HG03520 (cell line): ENCODE results near the gene PROX1.

ENCODE experiments used
- ATAC-seq: cut with Tn5 transposase; IDR thresholded peaks from one replicate; pipeline ENCODE4 v1.9.1; 2021; ENCODE audit warnings: mild to moderate bottlenecking, moderate library complexity; ENCODE audit not compliant: unreplicated experiment

Gene PROX1

DNA sequence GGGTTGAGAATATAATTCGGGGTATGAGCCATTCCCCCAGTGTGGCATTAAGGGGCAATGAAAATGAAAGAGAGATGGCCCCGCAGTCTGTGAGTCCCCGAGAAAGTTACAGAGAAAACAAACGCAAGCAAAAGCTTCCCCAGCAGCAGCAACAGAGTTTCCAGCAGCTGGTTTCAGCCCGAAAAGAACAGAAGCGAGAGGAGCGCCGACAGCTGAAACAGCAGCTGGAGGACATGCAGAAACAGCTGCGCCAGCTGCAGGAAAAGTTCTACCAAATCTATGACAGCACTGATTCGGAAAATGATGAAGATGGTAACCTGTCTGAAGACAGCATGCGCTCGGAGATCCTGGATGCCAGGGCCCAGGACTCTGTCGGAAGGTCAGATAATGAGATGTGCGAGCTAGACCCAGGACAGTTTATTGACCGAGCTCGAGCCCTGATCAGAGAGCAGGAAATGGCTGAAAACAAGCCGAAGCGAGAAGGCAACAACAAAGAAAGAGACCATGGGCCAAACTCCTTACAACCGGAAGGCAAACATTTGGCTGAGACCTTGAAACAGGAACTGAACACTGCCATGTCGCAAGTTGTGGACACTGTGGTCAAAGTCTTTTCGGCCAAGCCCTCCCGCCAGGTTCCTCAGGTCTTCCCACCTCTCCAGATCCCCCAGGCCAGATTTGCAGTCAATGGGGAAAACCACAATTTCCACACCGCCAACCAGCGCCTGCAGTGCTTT is 9.4 kb downstream of the PROX1 start:
- ATAC-seq, result no peak

DNA sequence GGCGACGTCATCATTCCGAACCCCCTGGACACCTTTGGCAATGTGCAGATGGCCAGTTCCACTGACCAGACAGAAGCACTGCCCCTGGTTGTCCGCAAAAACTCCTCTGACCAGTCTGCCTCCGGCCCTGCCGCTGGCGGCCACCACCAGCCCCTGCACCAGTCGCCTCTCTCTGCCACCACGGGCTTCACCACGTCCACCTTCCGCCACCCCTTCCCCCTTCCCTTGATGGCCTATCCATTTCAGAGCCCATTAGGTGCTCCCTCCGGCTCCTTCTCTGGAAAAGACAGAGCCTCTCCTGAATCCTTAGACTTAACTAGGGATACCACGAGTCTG is 10.0 kb downstream of the PROX1 start:
- ATAC-seq, result no peak

DNA sequence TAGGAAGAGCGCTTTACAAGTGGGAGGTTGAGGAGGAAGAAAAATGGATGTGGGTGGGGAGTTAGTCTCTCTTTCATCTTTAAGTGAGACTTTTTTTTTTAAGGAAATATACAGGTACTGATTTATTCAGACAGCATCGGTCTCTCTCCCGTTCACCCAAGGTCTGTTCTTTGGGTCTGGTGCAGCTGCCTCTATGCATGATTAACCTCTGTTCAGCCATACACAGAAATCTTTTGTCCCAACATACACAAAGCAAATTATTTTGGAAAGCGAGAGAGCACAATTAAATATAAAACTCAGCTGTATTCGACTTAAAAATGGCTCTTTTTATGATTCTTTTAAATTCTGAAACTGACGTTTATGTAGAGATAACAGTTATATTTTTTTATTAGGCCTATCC is 11.0 kb downstream of the PROX1 start:
- ATAC-seq, result no peak

DNA sequence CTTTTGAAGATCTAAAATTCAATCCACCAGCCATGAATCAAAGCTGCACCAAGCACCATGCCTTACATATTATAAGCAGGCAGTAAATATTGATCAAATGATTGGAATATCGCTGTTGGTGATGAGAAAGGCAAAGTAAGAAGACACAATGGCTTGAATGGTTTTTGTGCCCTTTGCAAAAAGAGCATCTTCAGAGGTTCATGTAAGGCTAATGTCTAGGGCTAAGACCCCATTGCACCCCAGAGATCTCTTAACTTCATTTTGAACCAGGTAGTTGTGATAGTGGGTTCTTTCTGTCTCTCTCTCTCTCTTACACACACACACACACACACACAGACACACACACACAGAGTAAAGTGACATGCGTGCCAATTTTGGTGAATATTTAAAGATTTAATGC is 12.0 kb downstream of the PROX1 start:
- ATAC-seq, result no peak

DNA sequence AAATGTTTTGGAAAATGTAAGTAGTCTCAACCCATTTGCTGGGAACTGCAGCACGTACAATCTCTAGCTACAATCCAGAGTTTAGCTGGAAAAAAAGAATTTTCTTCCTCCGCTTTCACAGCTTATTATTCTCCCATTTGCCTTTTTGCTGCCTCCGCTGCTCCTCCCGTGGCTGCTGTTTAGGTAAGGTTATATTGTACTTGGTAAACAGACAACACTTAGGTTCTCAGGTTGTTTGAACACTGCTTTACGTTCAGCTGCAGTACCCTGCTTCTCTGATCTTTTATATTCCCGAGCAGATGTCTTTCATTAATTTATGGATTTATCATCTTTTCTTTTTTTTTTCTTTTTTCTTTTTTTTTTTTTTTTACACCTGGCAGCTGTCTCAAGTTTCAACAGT is 14.3 kb downstream of the PROX1 start:
- no peak for ATAC-seq

DNA sequence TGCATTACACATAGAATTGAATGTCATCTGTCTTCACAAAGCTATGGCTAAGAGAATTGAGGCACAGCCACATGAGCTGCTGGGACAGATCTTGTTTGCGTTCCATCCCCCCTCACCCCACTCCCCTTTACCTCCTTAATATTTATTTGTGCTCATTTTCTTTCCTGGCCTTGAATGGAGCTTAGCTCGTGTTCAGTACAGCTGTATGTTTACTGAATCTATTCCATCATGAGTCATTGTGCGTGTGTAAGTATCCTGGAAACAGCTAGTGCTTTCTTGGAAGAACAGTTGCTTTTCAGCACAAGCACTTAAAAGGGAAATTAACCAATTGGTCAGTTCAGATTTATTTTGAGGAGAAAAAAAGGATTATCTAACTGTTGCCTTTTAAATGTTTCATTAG is 14.7 kb downstream of the PROX1 start:
- no peak for ATAC-seq

DNA sequence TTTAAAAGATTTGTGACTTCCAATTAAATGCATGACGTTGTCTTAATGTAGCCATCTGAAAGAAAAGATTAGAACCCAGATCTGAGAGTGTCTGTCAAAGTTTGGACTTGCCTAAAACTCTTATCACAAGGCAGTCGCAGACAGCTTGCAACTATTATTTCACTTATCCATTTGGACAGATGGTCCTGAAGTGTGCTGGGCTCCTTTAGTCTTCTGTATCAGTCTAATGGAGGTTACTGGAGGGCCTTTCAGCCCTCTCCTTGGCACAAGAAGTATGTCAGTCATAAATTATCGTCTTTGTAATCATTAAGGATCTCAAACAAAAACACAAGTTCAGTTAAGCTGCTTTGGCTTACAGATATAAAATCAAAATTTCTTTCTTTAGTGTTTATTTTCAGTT is 15.5 kb downstream of the PROX1 start:
- ATAC-seq, result no peak

DNA sequence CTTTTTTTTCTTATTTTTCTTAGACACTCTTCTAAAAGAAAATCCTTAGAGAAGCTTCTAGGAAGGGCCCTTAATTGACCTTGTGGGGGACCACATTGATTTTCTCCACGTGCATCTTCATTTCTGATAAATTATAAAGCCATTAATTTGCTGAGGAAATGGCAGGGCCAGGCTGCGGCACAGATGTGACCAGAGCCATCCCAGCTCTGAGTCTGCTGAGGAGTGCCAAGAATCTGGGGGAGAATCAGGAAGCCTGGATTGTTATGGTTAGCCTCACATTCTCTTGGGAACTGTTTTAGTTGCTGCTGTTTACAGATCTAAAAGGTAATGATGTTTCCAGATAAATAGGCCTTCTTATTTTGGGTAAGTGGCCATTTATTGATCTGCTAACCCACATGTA is 16.2 kb downstream of the PROX1 start:
- no peak for ATAC-seq

DNA sequence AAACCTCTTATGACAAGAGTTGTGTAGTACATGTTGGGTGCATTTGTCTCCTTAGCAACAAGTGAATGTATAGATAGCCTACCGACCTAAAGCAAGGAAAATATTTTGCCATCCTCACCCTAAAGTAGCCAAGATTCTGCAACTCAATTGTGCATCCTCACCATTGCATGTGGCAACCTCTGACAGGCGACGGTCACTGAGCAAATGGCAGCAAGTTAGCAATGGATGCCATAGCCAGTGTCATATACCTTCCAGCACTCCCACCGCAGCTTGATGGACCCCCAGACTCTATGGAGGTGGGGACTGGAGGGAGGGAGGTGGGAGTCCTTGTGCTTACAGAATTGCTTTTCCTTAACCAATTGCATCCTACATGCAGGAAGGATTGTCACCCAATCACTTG is 17.0 kb downstream of the PROX1 start:
- ATAC-seq, result no peak

DNA sequence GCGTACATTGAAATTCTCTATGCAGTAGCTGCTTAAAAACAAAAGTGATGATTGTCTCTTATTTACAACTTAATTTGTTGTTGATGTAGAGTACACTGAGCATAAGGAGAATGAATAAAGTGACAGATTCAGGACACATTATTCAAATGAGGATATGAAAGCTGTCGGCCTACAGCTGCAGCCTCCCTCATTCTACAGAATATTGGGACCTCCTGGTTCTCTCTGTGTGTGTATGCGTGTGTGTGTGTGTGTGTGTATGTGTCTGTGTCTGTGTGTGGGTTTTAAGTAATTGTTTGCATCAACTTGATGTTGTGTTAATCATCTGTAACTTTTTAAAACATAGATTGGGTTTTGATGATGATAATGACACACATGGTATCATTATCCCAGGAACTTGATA is 17.9 kb downstream of the PROX1 start:
- ATAC-seq, result no peak

DNA sequence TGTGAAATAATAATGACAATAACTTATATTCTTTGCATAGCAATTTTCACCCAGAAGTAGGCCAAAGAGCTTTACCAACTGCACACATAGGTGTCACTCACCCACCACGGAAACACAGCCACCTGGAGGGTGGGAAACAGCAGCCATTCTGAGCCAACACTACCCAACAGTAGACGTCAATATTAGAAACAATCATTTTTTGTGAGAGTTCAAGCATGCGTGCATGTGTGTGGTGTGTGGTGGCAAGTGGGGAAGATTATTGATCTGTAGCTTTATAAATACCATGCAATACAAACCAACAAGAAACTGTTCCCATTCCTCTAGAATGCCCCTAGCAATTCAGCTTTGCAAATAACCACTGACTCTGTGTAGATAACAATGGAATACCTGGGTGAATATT is 19.1 kb downstream of the PROX1 start:
- no peak for ATAC-seq

DNA sequence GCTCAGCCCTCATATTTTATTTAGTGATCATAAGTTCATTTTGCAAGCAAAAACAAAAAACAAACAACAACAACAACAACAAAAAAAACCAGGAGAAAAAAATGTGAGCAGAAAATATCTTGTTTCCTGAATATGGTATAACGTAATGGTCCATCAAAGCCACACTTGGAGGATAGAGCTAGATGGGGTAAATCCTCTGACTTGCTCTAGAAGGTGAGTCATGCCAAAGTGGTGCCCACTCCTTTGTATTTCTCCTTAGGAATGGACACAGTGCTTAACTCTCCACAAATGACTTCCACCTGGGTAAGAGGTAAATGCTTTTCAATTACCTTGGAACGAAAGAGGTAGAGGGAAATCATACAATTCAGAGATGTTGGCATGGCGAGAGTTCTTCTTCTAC is 20.6 kb downstream of the PROX1 start:
- ATAC-seq, result no peak

DNA sequence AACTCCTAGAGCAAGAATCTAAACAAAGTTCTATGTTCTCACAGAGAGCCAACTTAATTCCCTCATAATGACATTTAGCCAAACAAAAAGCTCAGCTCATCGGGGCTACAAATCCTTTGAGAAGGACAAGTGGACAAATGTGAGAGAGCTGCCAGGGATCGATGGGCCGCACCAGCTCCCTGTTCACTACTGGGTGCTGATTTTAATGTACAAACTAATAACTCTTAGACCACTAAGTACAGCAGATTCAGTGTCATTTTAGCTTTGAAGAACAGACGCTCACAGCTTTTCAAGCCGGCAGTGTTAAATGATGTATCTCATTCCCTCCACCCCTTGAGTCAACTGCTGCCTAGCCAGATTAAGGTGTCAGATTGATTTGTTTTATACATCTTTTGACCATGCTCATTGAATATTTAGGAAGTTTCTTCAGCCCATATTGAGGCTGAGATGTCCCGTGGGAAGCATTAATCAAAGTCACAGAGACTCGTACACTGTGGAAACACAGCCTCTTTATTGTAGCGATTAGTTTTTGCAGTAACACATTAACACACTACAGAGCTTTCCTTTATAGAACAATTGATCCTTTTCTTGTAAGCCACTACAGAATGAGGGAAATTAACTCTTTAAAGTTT is 21.1 kb downstream of the PROX1 start:
- ATAC-seq, result no peak

DNA sequence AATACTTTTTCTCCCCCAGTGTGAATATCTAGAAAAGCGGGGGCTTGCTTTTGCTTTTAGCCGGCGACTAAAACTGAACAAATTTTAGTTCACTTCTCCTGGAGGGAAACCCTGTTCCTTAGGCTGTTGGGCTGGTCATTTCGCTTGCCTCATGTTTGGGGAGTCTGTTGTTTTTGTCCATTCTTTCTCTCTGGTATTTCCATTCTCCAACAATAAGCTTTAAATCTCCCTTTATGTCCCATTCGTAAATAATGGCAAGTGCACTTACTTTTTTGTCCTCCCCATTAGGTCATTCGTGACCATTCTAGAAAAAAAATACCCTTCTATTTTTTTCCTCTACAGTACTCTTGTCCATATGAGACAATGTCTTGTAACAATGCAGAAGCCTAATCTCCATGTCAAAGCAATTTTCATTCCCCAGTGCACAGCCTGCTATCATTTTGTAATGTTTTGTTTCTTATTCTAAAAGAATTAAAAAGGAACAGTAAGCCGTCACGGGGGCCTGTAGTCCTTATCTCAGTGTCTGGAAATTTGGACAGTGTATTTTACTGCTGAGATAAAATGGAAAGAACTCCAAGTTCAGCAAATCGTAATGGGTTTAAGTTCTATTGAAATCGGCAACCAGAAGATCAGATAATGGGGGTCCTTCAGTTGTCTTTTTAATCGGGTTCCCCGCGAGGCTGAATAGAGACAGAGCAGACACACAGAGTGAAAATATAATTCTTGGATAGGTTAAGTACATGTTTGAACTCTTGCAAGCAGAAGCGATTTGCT is 21.8 kb downstream of the PROX1 start:
- ATAC-seq, result no peak

DNA sequence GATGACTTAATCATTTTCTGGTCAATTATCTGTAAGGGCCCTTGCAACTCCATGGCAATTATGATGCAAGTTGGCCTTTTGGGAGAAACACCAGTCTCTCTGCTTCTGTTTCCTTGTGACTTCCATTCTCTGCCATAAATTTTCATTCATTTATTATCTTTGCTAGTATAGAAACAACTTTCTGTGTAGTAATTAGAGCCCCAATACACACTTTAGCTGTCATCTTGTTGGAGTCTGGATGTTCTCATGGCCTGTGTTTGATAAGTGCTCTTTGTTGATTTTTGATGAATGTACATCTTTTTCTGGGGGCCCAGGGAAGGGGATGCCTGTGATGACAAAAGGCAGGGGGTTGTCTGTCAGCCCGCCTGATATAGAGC is 22.4 kb downstream of the PROX1 start:
- no peak for ATAC-seq

DNA sequence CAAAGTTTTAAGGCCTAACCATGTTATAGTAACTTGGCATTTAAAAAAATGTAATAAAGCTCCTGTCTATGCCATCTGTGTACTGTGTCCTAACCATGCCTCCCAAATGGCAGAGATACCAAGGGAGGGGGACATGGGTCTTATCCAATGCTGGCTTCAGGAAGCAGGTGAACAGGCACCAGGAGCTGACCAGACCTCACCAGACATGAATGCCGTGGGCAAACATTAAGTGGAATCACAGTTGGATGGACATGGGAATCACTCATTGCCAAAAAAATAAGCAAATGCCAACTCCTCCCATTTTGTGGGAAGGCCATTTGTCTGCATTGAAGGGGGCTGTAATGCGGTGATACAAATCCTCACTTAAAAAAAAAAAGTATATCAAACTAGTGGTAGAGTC is 22.9 kb downstream of the PROX1 start:
- no peak for ATAC-seq

DNA sequence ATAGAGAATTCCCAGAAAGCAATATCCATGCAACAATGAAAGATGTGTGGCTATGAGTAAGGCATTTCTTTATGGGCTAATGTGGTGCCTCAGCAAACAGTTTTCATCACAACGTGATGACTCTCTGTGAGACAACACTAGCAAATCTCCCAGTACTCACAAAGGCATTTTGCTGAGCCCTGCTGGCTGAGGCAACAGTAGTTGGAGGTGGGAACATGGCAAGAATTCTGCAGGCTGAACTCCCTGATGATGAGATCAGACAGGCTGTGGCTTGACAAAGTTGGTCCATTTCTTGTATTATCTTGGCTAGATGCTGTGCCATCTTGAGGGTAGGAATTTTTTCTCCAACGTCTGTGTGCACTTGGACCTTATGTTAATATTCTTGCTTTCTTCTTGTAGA is 24.6 kb downstream of the PROX1 start:
- ATAC-seq, result no peak

DNA sequence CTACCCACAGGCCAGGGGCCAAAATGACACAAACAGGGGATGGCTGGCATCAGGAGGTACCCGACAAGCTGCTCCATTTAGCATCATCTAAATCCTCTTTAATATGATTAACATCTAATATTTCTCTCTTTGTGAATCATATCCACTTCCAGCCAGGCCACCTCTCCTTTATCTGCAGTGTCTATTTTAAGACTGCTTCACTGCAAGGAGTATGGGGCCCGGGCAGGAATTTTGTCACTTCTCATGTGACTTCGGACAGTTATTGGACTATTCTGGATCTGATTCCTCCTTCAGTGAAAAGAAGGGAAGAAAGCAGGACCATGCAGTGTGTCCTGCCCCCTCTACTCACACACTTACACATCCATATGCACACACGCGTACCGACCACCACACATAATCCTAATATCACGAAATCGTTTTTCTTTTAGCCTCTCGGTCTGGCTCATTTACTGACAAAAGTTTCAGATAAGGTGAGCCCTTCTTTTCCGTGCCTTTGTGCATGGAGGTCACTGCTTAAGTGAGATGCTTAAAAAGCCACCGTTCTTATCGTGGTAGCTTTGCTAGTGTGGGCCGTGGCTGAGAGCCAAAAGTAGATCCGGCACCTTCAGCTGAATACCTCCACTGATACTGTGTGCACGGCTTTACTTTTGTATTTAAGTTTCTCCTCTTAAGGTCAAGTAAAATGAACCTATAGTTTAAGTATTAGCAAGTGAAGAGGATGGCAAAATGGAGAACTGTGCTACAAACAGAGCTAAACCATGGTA is 26.0 kb downstream of the PROX1 start:
- ATAC-seq, result no peak

DNA sequence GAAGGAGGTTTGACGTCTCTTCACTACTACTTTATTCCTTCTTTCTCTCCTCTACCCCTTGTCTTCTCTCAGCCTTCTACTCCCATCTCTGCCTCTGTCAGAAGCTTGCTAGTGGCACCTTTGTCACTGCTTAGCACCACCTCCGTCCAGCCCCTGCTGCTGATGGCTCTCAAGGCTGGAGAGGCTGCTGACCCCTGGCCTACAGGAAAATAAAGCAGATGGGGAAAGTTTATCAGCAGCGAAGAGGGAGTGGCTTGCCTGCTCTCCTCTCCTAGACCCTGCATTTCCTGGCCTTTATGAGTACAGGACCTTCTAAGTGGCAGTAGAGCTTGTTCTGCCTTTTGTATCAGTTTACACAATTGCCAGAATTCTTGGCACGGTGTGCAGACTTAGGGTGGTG is 27.0 kb downstream of the PROX1 start:
- no peak for ATAC-seq

DNA sequence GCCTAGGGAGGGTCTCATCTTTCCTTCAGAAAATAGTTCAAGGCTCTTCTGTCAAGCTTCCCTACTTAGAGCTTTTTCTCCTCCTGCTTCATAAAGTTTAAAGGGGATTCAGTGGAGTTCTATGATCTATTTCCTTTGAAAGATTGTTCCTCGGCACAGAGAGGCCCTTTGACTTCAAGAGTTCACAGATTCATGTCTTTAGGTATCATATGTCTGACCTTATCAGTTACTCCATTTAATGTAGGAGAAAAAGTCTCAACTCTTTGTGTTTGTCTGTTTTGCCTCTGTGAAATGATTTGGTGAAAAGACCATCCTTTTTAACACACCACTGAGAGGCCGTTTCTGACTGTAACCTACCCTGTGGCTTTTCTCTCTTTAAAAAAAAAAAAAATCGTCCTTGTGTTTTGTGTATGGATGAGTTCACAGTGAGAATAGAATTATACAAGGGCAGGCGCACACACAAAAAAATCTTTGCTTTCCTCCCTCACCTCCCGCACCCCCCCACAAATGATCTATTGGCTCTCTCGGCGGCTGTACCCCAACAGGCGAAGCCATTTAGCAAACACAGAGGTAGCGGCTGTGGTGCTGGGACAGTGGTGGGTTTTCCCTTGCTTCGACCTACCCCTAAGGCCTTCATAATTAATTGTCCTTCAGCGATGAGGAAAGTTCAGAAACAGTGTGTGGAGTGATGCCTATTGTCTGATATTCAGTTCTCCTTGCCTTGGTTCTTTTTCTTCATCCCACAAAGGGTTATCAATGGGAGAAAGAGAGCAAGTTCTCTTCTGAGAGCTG is 29.6 kb downstream of the PROX1 start:
- ATAC-seq, result no peak
